ACC112 (cell line): ENCODE data around the gene AGPAT2.
A peak's percentile ranks its signal among the peaks of the same experiment; 100 is the strongest.

ENCODE experiments used
- H2AFZ ChIP-seq: fragments of 200-600 bp; sonication (generic); one replicate; pipeline ENCODE4 v1.6.0; 2017; ENCODE audit warnings: antibody characterized with exemption, low read length; ENCODE audit not compliant: unreplicated experiment
- H3K27ac ChIP-seq: fragments of 200-600 bp; sonication (generic); 2 replicates; pipeline ENCODE4 v1.5.1; 2014; ENCODE audit warnings: low read depth, mild to moderate bottlenecking, antibody characterized with exemption, low read length, moderate library complexity
- H3K27me3 ChIP-seq: fragments of 200-600 bp; sonication (generic); 2 replicates; pipeline ENCODE4 v1.6.1; 2014; ENCODE audit warnings: mild to moderate bottlenecking, antibody characterized with exemption, low read length, moderate library complexity, mixed read lengths; ENCODE audit not compliant: insufficient read depth
- H3K36me3 ChIP-seq: fragments of 200-600 bp; sonication (generic); 2 replicates; pipeline ENCODE4 v1.6.1; 2016; ENCODE audit warnings: mild to moderate bottlenecking, antibody characterized with exemption, low read length, moderate library complexity, mixed read lengths; ENCODE audit not compliant: insufficient read depth
- H3K4me1 ChIP-seq: fragments of 200-600 bp; sonication (generic); one replicate; pipeline ENCODE4 v1.6.1; 2016; ENCODE audit warnings: low read length, mixed read lengths; ENCODE audit not compliant: insufficient read depth, unreplicated experiment, control insufficient read depth
- H3K4me3 ChIP-seq: fragments of 200-600 bp; sonication (generic); 2 replicates; pipeline ENCODE4 v1.5.1; 2014; ENCODE audit warnings: mild to moderate bottlenecking, low read depth, low read length
- H3K79me2 ChIP-seq: fragments of 200-600 bp; sonication (generic); one replicate; pipeline ENCODE4 v1.6.0; 2016; ENCODE audit warnings: low read length; ENCODE audit not compliant: control insufficient read depth, unreplicated experiment, insufficient read depth

Gene AGPAT2

GRCh38 chr9:136693135-136693489 is 5.9 kb upstream of the AGPAT2 start:
- H3K4me1 ChIP-seq: peaks cover 17% of the 10 kb centered on the region
- no peaks in the 10 kb centered on the region for H3K36me3 ChIP-seq
- H3K27me3 ChIP-seq: no peaks in the 10 kb centered on the region
- H3K4me3 ChIP-seq: no peak overlapping the region
- no peak overlapping the region for H3K27ac ChIP-seq
- no peaks in the 10 kb centered on the region for H3K79me2 ChIP-seq
- H2AFZ ChIP-seq: no peak overlapping the region

- H3K27me3 ChIP-seq: no peaks in the 10 kb centered on the region
- H3K4me3 ChIP-seq: no peak overlapping the region
- H3K4me1 ChIP-seq: peaks cover 12% of the 10 kb centered on the region
- H3K79me2 ChIP-seq: no peaks in the 10 kb centered on the region
- H3K27ac ChIP-seq: no peak overlapping the region
- no peak overlapping the region for H2AFZ ChIP-seq
- no peaks in the 10 kb centered on the region for H3K36me3 ChIP-seq
Measured at GRCh38 chr9:136692185-136693134, 5.2 kb upstream of the AGPAT2 start.

GRCh38 chr9:136691316-136692184 is 4.3 kb upstream of the AGPAT2 start:
- peaks cover 7% of the 10 kb centered on the region for H3K4me1 ChIP-seq
- no peak overlapping the region for H2AFZ ChIP-seq
- H3K27me3 ChIP-seq: no peaks in the 10 kb centered on the region
- H3K27ac ChIP-seq: no peak overlapping the region
- no peaks in the 10 kb centered on the region for H3K79me2 ChIP-seq
- H3K36me3 ChIP-seq: no peaks in the 10 kb centered on the region
- no peak overlapping the region for H3K4me3 ChIP-seq

- Histone ChIP-seq H3K79me2 (peaks cover under 1% of the 10 kb centered on the region), H3K27me3 (no peaks in the 10 kb centered on the region), H3K36me3 (no peaks in the 10 kb centered on the region), H3K27ac (no peak overlapping the region), H2AFZ (no peak overlapping the region), H3K4me3 (no peak overlapping the region), H3K4me1 (peaks cover 10% of the 10 kb centered on the region)
Measured at GRCh38 chr9:136690806-136691261, 3.6 kb upstream of the AGPAT2 start.

GRCh38 chr9:136690104-136690805 is 3.0 kb upstream of the AGPAT2 start:
- Histone ChIP-seq H3K27me3 (no peaks in the 10 kb centered on the region), H3K27ac (no peak overlapping the region), H3K36me3 (no peaks in the 10 kb centered on the region), H3K79me2 (peaks cover 6% of the 10 kb centered on the region), H2AFZ (no peak overlapping the region), H3K4me3 (no peak overlapping the region), H3K4me1 (peaks cover 15% of the 10 kb centered on the region)

- Histone ChIP-seq H3K4me1 (peaks cover 14% of the 10 kb centered on the region), H3K27me3 (no peaks in the 10 kb centered on the region), H2AFZ (no peak overlapping the region), H3K4me3 (no peak overlapping the region), H3K79me2 (peaks cover 18% of the 10 kb centered on the region), H3K36me3 (no peaks in the 10 kb centered on the region), H3K27ac (no peak overlapping the region)
Measured at GRCh38 chr9:136689108-136689460, 1.8 kb upstream of the AGPAT2 start.

- Histone ChIP-seq H3K27ac (no peak overlapping the region), H3K4me3 (no peak overlapping the region), H3K4me1 (peaks cover 8% of the 10 kb centered on the region), H3K27me3 (no peaks in the 10 kb centered on the region), H2AFZ (no peak overlapping the region), H3K79me2 (peaks cover 18% of the 10 kb centered on the region), H3K36me3 (no peaks in the 10 kb centered on the region)
Measured at GRCh38 chr9:136688274-136689107, 1.2 kb upstream of the AGPAT2 start.

- Histone ChIP-seq H3K4me1 (peaks cover 7% of the 10 kb centered on the region), H3K4me3 (peak overlapping the region; percentile 29; the same call in 1 of the 2 replicates), H2AFZ (no peak overlapping the region)
Measured at GRCh38 chr9:136687721-136688223, 515 bp upstream of the AGPAT2 start.

GRCh38 chr9:136686534-136686793 is 793 bp downstream of the AGPAT2 start:
- Histone ChIP-seq H3K27ac (no peak overlapping the region), H3K4me3 (peak overlapping the region; percentile 96), H2AFZ (peak overlapping the region; percentile 20), H3K36me3 (no peaks in the 10 kb centered on the region), H3K27me3 (no peaks in the 10 kb centered on the region), H3K4me1 (peaks cover 7% of the 10 kb centered on the region), H3K79me2 (peaks cover 26% of the 10 kb centered on the region)

More at GRCh38 chr9:136687721-136688223, 515 bp upstream of the AGPAT2 start:
- peaks cover 23% of the 10 kb centered on the region for H3K79me2 ChIP-seq
- no peaks in the 10 kb centered on the region for H3K36me3 ChIP-seq
- no peak overlapping the region for H3K27ac ChIP-seq
- no peaks in the 10 kb centered on the region for H3K27me3 ChIP-seq
